Measurements from ENCODE around the gene PHRF1. TPM values are rescaled to one million over a fixed set of nuclear protein-coding genes. Genes with fewer than 3 reads are reported as not detected.

The PHRF1 gene
- total and polyA plus RNA-seq, 2 experiments from 2014 or later: 25.6 to 26.9 TPM

DNA sequence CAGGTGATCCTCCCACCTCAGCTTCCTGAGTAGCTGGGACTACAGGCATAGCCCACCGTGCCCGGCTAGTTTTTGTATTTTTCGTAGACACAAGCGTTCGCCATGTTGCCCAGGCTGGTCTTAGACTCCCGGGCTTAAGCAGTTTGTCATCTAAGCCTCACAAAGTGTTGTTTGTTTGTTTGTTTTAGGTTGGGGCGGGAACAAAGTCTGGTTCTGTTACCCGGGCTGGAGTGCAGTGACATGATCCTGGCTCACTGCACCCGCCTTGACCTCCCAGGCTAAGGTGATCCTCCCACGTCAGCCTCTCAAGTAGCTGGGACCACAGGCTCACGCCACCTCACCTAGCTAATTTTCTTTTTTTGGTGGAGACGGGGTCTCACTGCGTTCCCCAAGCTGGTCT lies 26.9 kb downstream of the PHRF1 start:
- Histone ChIP-seq H3K4me2 (no peak overlapping the region), H3K4me3 (no peak overlapping the region), H3K9me3 (ENCODE audit: low read depth) (no peaks in the 10 kb centered on the region), H3K36me3 (replicated peaks; ENCODE audit: insufficient read depth, low read depth) (no peaks in the 10 kb centered on the region), H3K9me2 (replicated peaks; ENCODE audit: insufficient read depth) (no peaks in the 10 kb centered on the region), H3K4me1 (ENCODE audit: insufficient read depth) (no peaks in the 10 kb centered on the region), H4K20me1 (ENCODE audit: insufficient read depth, poor library complexity, severe bottlenecking) (peaks cover 4% of the 10 kb centered on the region), H3K79me2 (peaks cover 4% of the 10 kb centered on the region), H3K27me3 (no peaks in the 10 kb centered on the region), H2AFZ (no peak overlapping the region), H3K27ac (no peak overlapping the region)
- 93% methylated on average over 13 of the region's 13 CpGs for WGBS (ENCODE audit: low lambda C conversion rate, missing lambda C conversion rate)
- TF ChIP-seq EZH2 (IDR thresholded peaks at IDR 0.05; ENCODE audit: borderline replicate concordance) (no peak), EZH2phosphoT487 (IDR thresholded peaks at IDR 0.05; ENCODE audit: low read depth, severe bottlenecking, unreplicated experiment) (no peak), CTCF (IDR thresholded peaks at IDR 0.05; ENCODE audit: poor library complexity) (no peak)
- no peak for DNase-seq (ENCODE audit: low spot score)

GRCh38 chr11:605286-606129 lies 29.2 kb downstream of the PHRF1 start:
- Histone ChIP-seq H3K4me1 (ENCODE audit: insufficient read depth) (no peaks in the 10 kb centered on the region), H3K79me2 (no peaks in the 10 kb centered on the region), H3K4me3 (no peak overlapping the region), H3K4me2 (no peak overlapping the region), H3K36me3 (replicated peaks; ENCODE audit: insufficient read depth, low read depth) (no peaks in the 10 kb centered on the region), H3K9me3 (ENCODE audit: low read depth) (no peaks in the 10 kb centered on the region), H3K27me3 (no peaks in the 10 kb centered on the region), H4K20me1 (ENCODE audit: insufficient read depth, poor library complexity, severe bottlenecking) (no peaks in the 10 kb centered on the region), H3K27ac (no peak overlapping the region), H2AFZ (no peak overlapping the region), H3K9me2 (replicated peaks; ENCODE audit: insufficient read depth) (no peaks in the 10 kb centered on the region)
- 97% methylated on average over 30 of the region's 33 CpGs for WGBS (ENCODE audit: low lambda C conversion rate, missing lambda C conversion rate)
- DNase-seq (ENCODE audit: low spot score): no peak
- no peak for TF ChIP-seq CTCF (IDR thresholded peaks at IDR 0.05; ENCODE audit: poor library complexity)
- TF ChIP-seq EZH2phosphoT487 (IDR thresholded peaks at IDR 0.05; ENCODE audit: low read depth, severe bottlenecking, unreplicated experiment): no peak
- TF ChIP-seq EZH2 (IDR thresholded peaks at IDR 0.05; ENCODE audit: borderline replicate concordance): no peak

DNA sequence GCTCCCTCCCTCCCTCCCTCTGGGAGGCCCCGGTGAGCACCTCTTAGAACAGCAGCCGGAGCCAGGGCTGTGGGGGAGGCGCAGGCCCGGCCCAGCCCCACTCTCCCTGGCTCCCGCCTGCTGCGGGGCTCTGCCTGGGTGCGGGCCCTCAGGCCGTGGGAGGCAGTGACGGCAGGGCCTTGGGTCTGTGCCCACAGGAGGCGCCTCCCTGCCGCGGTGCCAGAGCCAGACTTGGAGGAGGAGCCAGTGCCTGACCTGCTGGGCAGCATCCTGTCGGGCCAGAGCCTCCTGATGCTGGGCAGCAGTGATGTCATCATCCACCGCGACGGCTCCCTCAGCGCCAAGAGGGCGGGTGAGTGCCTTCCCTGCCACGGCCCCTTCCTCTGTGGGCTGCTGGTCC lies 30.0 kb downstream of the PHRF1 start:
- Histone ChIP-seq H3K9me3 (ENCODE audit: low read depth) (no peaks in the 10 kb centered on the region), H3K27me3 (no peaks in the 10 kb centered on the region), H3K27ac (no peak overlapping the region), H3K4me3 (no peak overlapping the region), H3K9me2 (replicated peaks; ENCODE audit: insufficient read depth) (no peaks in the 10 kb centered on the region), H2AFZ (no peak overlapping the region), H3K36me3 (replicated peaks; ENCODE audit: insufficient read depth, low read depth) (no peaks in the 10 kb centered on the region), H4K20me1 (ENCODE audit: insufficient read depth, poor library complexity, severe bottlenecking) (no peaks in the 10 kb centered on the region), H3K79me2 (no peaks in the 10 kb centered on the region), H3K4me1 (ENCODE audit: insufficient read depth) (no peaks in the 10 kb centered on the region), H3K4me2 (no peak overlapping the region)
- no peak for DNase-seq (ENCODE audit: low spot score)
- TF ChIP-seq EZH2 (IDR thresholded peaks at IDR 0.05; ENCODE audit: borderline replicate concordance) (no peak), CTCF (IDR thresholded peaks at IDR 0.05; ENCODE audit: poor library complexity) (no peak), EZH2phosphoT487 (IDR thresholded peaks at IDR 0.05; ENCODE audit: low read depth, severe bottlenecking, unreplicated experiment) (no peak)
- WGBS (ENCODE audit: low lambda C conversion rate, missing lambda C conversion rate): 91% methylated on average over 19 of the region's 19 CpGs

Measured in hepatocyte (in vitro differentiated cells).